Inferior parietal cortex (tissue), 1 donor: ENCODE results near the gene ZNF682.
"Not testable (repeated sequence)": the region's sequence is repeated elsewhere in the genome, so short reads cannot be mapped to it uniquely, and the experiment has no call there.

Source experiments
- DNase-seq: peaks from one replicate; pipeline ENCODE4 v3.0.0-alpha.2; 2016; ENCODE audit errors: extremely low spot score

Gene ZNF682

DNA sequence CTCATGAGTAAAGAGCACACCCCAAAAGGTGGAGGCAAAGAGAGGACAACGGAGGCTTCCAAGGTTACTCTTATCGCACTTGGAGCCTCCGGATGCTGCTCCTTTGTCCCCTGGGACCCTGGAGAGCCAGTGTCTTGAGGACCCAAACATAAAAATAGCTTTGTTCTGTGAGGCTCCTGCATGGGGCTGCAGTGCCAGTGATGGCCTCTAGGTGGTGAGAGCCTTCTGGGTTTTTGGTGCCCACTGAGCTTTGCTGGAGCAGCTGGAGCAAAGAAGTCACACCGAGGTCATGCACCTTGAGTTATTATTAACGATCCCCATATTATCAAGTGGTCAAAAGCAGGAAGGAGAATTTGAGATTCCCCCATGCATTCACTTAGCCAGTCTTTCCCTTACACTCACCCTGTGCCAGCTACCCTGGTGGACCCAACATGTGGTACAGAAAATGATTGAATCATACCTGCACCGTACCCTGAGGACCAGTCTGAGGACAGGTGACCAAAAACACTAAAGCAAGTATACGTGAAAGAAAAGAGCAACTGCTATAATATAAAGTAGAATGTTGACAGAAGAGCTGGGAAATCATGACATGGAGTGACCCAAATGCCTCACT is 41.5 kb downstream of the ZNF682 start:
- DNase-seq = no peak

DNA sequence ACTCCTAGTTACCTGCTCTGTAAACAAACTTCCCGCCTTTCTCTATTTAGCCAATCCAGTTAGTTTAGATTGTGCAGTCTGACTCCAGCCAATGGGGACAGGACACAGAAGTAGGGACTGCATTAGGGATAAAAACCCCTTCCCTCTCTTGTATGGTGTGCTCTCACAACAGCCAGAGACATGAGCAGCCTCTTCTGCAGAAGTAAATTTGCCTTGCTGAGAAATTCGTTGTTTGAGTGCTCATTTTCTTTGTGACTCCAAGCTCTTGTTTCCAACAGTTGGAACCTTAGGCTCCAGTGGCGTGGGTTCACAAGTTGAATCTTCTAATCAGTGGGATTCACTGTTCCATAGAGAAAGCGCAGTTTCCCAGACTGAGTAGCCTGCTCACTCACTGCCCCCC is 72.4 kb downstream of the ZNF682 start:
- no peak for DNase-seq

DNA sequence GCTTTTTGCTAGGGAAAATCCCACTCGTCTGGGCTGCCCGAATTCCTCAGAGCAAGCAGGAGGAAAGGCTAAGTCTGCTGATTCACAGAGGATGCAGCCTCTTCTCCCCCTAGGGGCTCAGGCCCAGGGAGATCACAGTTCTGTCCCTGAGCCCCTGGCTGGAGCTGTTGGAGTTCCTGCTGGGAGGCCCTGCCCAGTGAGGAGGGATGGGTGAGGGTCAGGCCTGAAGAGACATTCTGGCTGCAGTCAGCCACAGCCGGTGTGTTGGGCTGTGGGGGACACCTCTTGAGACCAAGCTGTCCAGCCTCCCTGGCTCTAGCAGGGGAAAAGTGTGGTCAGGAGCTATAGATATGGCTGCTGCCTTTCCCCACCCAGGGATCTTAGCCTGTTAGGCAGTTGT is 73.2 kb downstream of the ZNF682 start:
- DNase-seq = not testable (repeated sequence)

DNA sequence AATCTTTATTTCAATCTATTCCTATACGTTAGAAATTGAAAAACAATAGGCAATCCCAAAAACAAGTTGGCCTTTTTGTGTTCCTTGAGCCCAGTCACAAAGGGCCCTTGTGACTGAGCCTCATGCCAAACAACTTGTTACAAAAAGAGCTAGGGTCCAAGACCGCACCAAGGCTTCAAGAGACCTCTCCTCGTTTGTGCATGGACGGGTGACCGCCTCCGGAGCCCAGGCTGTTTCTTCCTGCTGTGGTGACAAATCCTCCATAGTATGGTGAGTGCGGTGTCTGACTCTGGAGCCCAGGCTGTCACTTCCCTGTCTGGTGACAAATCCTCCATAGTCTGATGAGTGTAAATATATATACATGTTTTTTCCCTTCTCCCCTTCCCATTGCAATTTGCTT is 74.9 kb downstream of the ZNF682 start:
- DNase-seq = no peak

DNA sequence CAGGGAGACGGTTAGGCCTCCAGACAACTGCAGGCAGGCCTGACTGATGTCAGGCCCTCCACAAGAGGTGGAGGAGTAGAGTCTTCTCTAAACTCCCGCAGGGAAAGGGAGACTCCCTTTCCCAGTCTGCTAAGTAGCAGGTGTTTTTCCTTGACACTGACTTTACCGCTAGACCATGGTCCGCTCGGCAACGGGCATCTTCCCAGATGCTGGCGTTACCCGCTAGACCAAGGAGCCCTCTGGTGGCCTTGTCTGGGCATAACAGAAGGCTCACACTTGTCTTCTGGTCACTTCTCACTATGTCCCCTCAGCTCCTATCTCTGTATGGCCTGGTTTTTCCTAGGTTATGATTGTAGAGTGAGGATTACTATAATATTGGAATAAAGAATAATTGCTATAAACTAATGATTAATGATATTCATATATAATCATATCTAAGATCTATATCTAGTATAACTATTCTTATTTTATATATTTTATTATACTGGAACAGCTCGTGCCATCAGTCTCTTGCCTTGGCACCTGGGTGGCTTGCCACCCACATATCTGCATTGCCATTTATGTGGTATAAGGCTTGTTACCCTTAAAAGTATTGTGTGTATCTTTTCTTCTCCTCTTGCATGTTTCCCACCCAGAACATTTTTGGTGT is 80.0 kb downstream of the ZNF682 start:
- DNase-seq = peak; percentile 78

DNA sequence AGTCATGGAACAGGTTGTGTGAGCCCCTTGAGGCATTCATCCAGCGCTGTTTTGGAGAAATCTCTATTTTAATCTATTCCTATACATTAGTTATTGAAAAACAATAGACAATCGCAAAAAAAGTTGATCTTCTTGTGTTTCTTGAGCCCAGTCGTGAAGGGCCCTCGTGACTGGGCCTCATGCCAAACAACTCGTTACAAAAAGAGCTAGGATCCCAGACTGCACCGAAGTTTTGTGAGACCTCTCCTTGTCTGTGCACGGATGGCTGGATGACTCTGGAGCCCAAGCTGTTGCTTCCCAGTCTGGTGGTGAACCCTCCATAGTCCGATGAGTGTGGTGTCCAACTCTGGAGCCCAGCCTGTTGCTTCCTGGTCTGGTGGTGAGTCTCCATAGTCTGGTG is 81.5 kb downstream of the ZNF682 start:
- not testable (repeated sequence) for DNase-seq

DNA sequence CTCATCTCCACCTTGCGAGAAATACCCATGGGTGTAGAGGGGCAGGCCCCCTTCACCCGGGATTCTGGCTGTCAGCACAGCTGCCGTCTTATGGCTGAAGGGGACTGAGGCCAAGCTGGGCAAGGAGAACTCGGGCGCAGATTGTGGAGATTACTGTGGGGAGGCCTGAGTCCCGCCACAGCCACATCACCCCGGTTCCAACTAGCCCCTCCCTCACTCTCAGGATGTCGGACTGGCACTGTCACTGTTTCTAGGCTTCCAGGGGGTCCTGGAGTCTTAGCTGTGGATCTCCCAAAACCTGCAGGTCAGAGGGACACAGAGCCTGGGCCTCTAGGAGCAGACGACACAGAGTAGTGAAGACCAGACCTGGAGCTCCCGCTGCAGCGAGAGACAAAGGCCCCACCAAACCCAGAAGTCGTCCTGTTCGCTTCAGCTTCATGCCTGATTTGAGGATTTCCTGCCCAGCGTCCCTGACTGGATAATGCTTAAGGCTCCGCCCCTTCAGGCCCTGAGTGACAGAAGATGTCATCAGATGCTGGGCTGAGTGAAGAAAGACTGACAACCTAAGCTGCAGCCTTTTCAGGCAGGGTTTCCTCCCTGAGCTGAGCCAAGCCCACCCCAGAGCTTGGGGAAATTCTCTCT is 82.8 kb downstream of the ZNF682 start:
- DNase-seq = no peak

DNA sequence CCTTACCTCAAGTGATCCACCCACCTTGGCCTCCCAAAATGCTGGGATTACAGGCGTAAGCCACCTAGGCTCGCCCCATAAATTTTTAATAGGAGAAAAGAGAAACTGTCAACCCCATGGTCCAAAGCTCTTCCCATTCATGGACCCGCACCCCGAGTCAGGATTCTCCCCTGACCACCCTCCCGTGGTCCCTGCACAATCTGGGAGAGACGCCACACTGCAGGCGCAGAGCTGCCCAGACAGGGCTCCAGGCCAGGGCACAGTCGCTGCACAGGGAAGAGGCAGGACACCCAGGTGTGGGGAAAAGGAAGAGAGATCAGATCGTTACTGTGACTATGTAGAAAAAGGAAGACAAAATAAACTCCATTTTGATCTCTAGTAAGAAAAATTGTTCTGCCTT is 84.1 kb downstream of the ZNF682 start:
- DNase-seq = no peak
